ENCODE data around the gene RND2.

- TF ChIP-seq CTCF (IDR thresholded peaks at IDR 0.05) (no peak), POLR2AphosphoS5 (IDR thresholded peaks at IDR 0.05; ENCODE audit: low read depth, low read length) (no peak), TCF7L2 (IDR thresholded peaks at IDR 0.05; ENCODE audit: low read depth, low read length) (no peak), REST (IDR thresholded peaks at IDR 0.05; ENCODE audit: insufficient read depth in 1 of 2, low read depth in 2 of 2, low read length in 1 of 2) (no peak)
These were observed 17.1 kb downstream of the RND2 start for GRCh38 chr17:43042025-43042628.
